Measurements from ENCODE around the gene CLDN8. TPM values are rescaled to one million over a fixed set of nuclear protein-coding genes. Genes with fewer than 3 reads are reported as not detected.

CLDN8 gene
- total and polyA plus RNA-seq, 9 donors: 0.10 to 2.2 TPM; not detected in 7

- intact Hi-C loops (cut with DNase I): loop anchor here in 1 of 4 donors (10.0 kb wide), 1 partner anchor 62 kb away; no protein-coding TSS in a partner anchor
- Histone ChIP-seq H3K36me3 (no peaks in the 10 kb centered on the region), H3K27me3 (no peaks in the 10 kb centered on the region), H3K27ac (no peak overlapping the region), H3K9me3 (no peaks in the 10 kb centered on the region), H3K4me1 (ENCODE audit: insufficient read depth) (no peaks in the 10 kb centered on the region), H3K4me3 (no peak overlapping the region)
- DNase-seq: no peak
- TF ChIP-seq POLR2A (IDR thresholded peaks at IDR 0.05) (no peak), CTCF (IDR thresholded peaks at IDR 0.05) (no peak), EP300 (IDR thresholded peaks at IDR 0.05) (no peak)
- WGBS, 3 donors: 52 to 61% (median 52%) methylated on average over 7 of the region's 7 CpGs
Observed at GRCh38 chr21:30206551-30207251, 9.2 kb downstream of the CLDN8 start.

GRCh38 chr21:30200000-30200399, 15.9 kb downstream of the CLDN8 start:
- no peak for DNase-seq
- intact Hi-C loops (cut with DNase I): loop anchor here in 1 of 4 donors (10.0 kb wide), 1 partner anchor 55 kb away; no protein-coding TSS in a partner anchor
- no peak overlapping the region for H3K4me3 ChIP-seq
- no peaks in the 10 kb centered on the region for H3K27me3 ChIP-seq
- no peak overlapping the region for H3K27ac ChIP-seq
- no peaks in the 10 kb centered on the region for H3K4me1 ChIP-seq (ENCODE audit: insufficient read depth)
- H3K9me3 ChIP-seq: no peaks in the 10 kb centered on the region
- no peak for TF ChIP-seq CTCF (IDR thresholded peaks at IDR 0.05)
- no peak for TF ChIP-seq EP300 (IDR thresholded peaks at IDR 0.05)
- TF ChIP-seq POLR2A (IDR thresholded peaks at IDR 0.05): no peak
- no peaks in the 10 kb centered on the region for H3K36me3 ChIP-seq
- WGBS, 3 donors: 16 to 24% (median 20%) methylated on average over 2 of the region's 2 CpGs

GRCh38 chr21:30194701-30195299, 21.1 kb downstream of the CLDN8 start:
- Histone ChIP-seq H3K27me3 (no peaks in the 10 kb centered on the region), H3K9me3 (no peaks in the 10 kb centered on the region), H3K4me1 (ENCODE audit: insufficient read depth) (no peaks in the 10 kb centered on the region), H3K27ac (no peak overlapping the region), H3K36me3 (no peaks in the 10 kb centered on the region), H3K4me3 (no peak overlapping the region)
- DNase-seq: no peak
- TF ChIP-seq POLR2A (IDR thresholded peaks at IDR 0.05): no peak
- TF ChIP-seq CTCF (IDR thresholded peaks at IDR 0.05): no peak
- TF ChIP-seq EP300 (IDR thresholded peaks at IDR 0.05): no peak
- intact Hi-C loops (cut with DNase I): no loop called here
- 46 to 58% (median 55%) methylated on average over 2 of the region's 2 CpGs for WGBS, 3 donors

GRCh38 chr21:30193201-30193600, 22.7 kb downstream of the CLDN8 start:
- no peaks in the 10 kb centered on the region for H3K27me3 ChIP-seq
- 92 to 95% (median 93%) methylated on average over 2 of the region's 2 CpGs for whole genome bisulfite sequencing, 3 donors
- TF ChIP-seq POLR2A (IDR thresholded peaks at IDR 0.05) (no peak), EP300 (IDR thresholded peaks at IDR 0.05) (no peak), CTCF (IDR thresholded peaks at IDR 0.05) (no peak)

More at GRCh38 chr21:30193201-30193600, 22.7 kb downstream of the CLDN8 start:
- H3K9me3 ChIP-seq: no peaks in the 10 kb centered on the region
- H3K36me3 ChIP-seq: no peaks in the 10 kb centered on the region
- intact Hi-C loops (cut with DNase I): no loop called here
- DNase-seq: no peak
- no peak overlapping the region for H3K27ac ChIP-seq
- H3K4me1 ChIP-seq (ENCODE audit: insufficient read depth): no peaks in the 10 kb centered on the region
- no peak overlapping the region for H3K4me3 ChIP-seq
